NOMO-1 treated with DMSO at 0.1 percent for 48 hours (cell line): ENCODE measurements around the gene RGL2.

ENCODE experiments used
- DNase-seq: peaks from one replicate; lab custom pipeline; 2025; ENCODE audit not compliant: unreplicated experiment; lab: John Stamatoyannopoulos, UW

RGL2 gene

DNA sequence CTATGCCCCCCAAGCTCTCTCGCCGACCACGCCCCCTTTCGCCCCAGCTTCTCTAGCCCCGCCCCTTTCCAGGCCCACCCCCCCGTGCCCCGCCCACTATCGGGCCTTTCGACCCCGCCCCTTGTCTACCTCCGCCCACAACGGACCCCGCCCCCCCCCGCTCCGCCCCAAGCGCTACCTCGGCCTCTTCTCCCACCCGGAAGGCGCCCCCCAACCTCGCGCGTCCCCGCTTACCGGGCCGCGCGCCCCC is 18.6 kb upstream of the RGL2 start:
- DNase-seq: no peak

- DNase-seq: no peak
These were observed 18.1 kb upstream of the RGL2 start for GRCh38 chr6:33316603-33317418.

DNA sequence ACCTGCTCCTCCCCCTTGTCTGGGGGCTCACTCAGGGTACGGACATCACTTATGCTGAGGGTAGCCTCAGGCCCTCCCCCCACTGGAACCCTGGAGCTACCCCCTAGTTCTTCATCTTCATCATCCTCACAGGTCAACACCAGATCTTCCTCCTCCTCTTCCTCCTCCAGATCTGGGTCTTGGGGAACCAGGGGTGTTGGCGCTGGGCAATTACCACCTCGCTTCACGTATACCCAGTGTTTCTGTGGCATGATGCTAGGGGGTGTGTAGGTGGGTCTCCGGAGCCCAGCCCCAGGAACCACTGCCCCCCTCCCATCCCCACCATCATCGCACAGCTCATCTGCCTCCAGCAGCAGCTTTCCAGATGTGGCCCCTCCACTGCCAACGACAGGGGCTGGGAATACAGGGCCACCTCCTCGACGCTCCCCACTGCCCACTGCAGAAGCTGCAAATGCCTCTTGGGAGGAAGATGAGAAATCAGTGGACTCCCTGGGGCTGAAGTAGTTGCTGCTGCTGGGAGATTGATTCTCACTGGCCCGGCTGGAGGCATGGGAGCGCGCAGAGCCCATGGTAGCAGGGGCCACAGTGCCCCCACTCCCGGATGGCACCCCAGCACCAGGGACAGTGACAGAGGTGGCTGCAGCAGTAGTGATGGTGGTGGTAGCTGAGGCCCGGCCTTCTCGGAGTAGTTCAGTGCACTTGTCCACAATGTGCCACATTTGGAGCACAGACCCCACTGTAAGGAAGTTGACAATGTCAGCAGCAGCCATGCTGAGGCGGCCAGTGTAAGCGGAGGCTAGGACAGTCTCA is 17.3 kb upstream of the RGL2 start:
- DNase-seq: no peak

- no peak for DNase-seq
These were observed 16.4 kb upstream of the RGL2 start for GRCh38 chr6:33314943-33315792.

GRCh38 chr6:33314515-33314942 is 15.8 kb upstream of the RGL2 start:
- DNase-seq: peak; percentile 71

DNA sequence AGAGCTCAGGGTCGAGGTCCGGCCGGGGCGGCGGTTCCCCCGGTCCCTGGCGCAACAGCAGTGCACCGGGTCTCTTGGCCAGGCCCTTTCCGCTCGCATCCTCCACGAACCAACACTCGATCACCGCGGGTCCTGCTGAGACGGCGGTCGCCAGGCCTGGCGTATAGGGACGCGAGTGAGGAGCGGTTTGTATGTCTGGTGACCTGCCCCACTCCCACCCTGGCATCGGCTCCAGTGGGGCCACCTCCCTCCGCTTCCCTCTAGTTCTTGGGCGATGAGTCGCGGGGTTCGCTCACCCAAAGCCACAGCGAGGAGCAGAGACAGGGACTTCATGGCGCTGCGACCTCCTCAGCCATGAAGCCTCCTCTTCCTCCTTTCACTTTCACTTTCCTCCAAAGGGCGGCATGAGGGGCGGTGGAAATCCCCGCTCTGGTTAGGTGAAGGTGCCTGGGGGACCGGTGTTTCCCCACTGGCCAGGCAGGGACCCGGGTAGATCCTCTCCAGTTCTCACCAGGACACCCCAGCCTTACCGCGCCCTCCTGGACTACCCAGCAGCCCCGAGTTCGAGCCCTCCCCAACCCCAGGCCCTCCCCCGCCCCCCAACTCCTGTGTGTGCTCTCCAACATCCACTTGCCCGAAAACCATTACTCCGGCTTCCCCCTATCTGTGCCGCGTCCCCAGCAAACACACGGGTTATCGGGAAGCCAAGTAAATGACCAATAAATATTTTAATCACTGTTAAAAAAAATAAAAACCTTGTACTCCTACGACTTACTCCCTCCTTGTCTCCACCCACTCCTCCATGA is 15.2 kb upstream of the RGL2 start, which contains the start of gene TAPBP:
TAPBP (minus strand) TSS at position 370 of the 806 bp plus-strand sequence; CDS start at position 333, 37 bp downstream.
- DNase-seq: peak; percentile 62

DNA sequence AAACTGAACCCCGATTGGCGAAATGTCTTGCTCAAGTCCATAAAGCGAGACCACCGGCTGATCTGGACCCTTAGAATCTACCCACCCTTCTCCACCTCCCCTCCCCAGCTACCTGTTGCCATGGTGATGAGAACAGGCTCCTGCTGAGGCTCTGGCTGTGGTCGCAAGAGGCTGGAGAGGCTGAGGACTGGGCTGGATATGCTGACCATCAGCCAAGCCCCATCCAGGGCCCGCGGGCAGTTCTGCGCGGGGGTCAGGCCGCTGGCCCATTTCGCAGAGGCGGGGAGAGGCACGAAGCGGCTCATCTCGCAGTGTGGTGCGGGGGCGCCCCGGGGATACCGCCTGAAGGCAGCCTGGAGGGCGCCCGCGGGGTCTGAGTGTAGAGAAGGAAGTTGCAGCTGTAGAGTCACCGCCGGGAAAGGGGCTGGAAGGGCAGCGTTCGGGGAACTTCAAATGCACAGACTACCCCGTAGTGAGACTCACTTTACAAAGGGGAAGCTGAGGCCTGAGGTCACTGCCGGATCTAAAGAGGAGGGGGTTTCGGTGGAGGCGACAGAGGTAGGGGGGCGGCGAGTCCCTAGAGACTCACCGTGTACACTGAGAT is 14.5 kb upstream of the RGL2 start:
- peak; percentile 61 for DNase-seq

DNA sequence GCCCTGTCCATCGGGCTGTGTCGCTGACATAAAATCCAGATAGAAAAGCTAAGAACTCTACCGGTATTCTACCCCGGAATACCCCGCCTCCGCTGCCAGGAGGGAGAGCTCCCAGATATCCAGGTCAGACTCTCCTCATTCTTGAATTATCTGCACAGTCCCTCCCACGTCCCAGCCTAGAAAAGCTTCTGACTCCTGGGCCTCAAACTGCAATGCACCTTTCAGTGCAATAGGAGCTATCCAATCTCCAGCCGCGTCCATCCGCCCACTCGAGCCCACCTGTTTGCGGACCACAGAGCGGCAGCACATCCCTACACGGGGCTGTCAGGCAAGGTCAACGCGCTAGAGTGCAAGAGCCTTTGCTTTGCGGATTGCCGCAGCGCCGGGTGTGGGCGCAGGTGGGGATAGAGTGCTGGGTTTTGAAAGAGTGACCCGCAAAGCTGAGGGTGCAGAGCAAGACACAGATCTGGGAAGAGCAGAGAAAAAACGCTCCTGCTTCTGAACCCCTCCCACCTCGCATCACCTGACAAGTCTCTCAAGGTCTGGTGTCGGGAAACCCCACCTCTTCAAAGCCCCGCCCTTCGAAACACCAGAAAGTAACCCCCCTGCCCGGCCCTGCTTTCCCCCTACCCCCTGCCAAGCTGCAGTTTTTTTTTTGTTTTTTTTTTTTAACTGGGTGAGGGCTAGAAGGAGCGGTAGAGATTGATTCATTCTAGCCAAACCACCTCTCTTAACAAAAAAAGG is 13.8 kb upstream of the RGL2 start:
- DNase-seq: peak; percentile 63

- DNase-seq: no peak
These were observed 7.6 kb upstream of the RGL2 start for GRCh38 chr6:33306356-33306755.

DNA sequence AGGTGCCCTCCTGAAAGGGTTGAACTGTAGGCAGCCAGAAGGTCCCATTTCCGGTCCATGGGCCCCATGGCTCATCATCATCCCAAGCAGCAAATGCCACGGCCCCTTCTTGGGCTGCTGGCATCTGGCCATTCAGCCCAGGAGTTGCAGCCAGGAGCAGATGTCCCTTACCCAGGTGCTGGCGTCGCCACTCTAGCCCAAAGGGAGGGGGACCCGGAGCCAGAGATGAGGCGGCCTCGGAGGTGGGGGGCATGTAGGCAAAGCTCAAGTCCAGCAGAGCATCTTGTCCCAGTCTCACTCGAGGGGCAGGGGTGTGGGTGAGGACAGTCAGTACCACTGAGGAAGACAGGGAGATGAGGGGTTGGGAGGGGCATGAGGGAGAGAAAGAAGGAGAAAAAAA is 6.3 kb upstream of the RGL2 start:
- no peak for DNase-seq

- DNase-seq: no peak
These were observed 5.5 kb upstream of the RGL2 start for GRCh38 chr6:33304216-33304615.

GRCh38 chr6:33301877-33302276 is 3.1 kb upstream of the RGL2 start:
- DNase-seq: no peak

- peak; percentile 81 for DNase-seq
These were observed 649 bp upstream of the RGL2 start for GRCh38 chr6:33299237-33299944.

GRCh38 chr6:33297956-33298772 is 578 bp downstream of the RGL2 start:
- peak; percentile 76 for DNase-seq

GRCh38 chr6:33297406-33297955 is 1.3 kb downstream of the RGL2 start:
- DNase-seq: peak; percentile 28

DNA sequence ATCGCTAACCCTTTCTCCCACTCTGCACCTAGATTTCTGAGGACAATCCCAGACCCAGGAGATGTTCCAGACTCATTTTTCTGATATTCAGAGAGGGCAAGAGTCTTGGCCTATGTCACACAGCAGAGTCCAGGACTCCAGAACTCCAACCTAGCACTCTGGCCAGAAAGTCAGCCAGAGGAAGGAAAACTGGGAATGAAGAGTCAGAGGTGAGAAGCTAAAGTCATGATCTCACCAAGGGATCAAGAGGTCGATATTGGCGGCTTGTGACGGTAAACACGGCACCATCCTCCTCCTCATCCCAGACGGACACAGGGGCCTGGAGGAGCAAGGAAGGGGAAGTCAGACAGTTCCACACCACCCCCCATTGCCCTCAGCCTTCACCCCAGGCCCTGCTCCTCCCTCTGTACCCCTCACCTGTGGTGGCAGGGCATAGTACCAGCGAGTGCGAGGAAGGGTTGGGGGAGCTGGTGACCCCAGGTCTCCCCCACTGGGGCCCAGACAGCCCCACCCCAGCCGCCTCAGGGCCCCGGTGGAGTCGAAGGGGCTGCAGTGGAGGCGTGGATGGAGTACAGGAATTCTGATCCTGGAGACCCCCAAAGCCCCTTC is 1.8 kb downstream of the RGL2 start:
- DNase-seq: no peak

DNA sequence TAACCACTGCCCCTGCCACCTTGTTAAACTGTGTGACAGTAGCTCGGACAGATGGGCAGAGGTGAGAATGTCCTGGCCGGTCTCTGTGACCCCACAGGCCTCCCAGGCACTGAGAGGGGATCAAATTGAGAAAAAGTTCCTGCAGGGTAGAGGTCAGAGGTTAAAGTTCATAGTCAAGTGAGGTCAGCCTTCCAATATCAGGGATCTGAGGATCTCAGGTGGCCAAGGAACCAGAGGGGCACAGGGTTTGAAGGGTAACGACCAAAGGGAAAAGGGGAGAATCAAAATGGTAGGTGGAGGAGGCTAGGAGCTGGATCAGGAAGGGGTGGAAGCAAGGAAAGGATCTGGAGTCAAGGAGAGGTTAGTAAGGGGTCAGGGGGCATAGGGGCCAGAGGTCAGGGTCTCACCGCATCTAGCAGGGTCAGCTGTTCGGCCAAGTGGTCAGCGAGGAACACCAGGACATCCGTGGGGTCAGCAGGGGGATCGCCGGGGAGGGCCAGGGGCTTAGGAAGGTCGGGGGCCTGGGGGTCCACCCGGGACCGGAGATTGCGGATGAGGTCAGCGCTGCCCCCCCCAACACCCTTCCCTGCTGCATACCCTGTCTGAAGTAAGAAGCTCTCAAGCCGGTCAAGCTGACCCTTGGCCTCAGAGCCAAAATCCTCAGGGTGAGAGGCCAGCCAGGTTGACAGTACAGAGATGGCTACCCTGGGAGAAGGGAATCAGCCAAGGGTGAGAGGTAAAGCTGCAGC is 2.9 kb downstream of the RGL2 start:
- DNase-seq: no peak
